HepG2 (cell line): Measurements from ENCODE around the gene PEMT. TPM values are rescaled to one million over a fixed set of nuclear protein-coding genes. Genes with fewer than 3 reads are reported as not detected.
A peak's percentile ranks its signal among the peaks of the same experiment; 100 is the strongest.

Experiments
- CHD2 ChIP-seq: IDR thresholded peaks from 2 replicates; pipeline ENCODE4 v1.6.1; 2011; ENCODE audit warnings: low read depth, low read length, improper control_type of control experiment
- GPBP1L1 ChIP-seq: sonication (generic); formaldehyde crosslinking; IDR thresholded peaks from 2 replicates; pipeline ENCODE4 v1.5.0; 2020; ENCODE audit warnings: mild to moderate bottlenecking, missing genetic modification reagents
- HNRNPLL ChIP-seq: fragments of 200-400 bp; formaldehyde crosslinking; IDR thresholded peaks from 2 replicates; pipeline ENCODE4 v1.6.1; 2017; ENCODE audit warnings: mild to moderate bottlenecking, low read depth, low read length; ENCODE audit not compliant: poor library complexity, severe bottlenecking
- KAT2B ChIP-seq: fragments of 150-350 bp; IDR thresholded peaks from 2 replicates; pipeline ENCODE4 v1.6.1; 2014; ENCODE audit warnings: low read depth, low read length, borderline replicate concordance
- LBX2 ChIP-seq: sonication (generic); formaldehyde crosslinking; IDR thresholded peaks from 2 replicates; pipeline ENCODE4 v1.5.0; 2020; ENCODE audit warnings: missing genetic modification reagents, mild to moderate bottlenecking, borderline replicate concordance
- MBD4 ChIP-seq: IDR thresholded peaks from 2 replicates; pipeline ENCODE4 v1.6.1; 2012; ENCODE audit warnings: low read length, inconsistent platforms, borderline replicate concordance
- MED1 ChIP-seq: sonication (generic); formaldehyde crosslinking; IDR thresholded peaks from 2 replicates; pipeline ENCODE4 v1.4.0; 2020; ENCODE audit warnings: missing genetic modification reagents
- MXI1 ChIP-seq: IDR thresholded peaks from 3 replicates; pipeline ENCODE4 v1.6.1; 2012; ENCODE audit warnings: low read depth, low read length, inconsistent platforms, borderline replicate concordance
- PHF20 ChIP-seq: sonication (generic); formaldehyde crosslinking; IDR thresholded peaks from 2 replicates; pipeline ENCODE4 v1.5.0; 2020; ENCODE audit warnings: mild to moderate bottlenecking, missing genetic modification reagents
- RBFOX2 ChIP-seq: fragments of 200-400 bp; formaldehyde crosslinking; IDR thresholded peaks from 2 replicates; pipeline ENCODE4 v1.6.1; 2017; ENCODE audit warnings: low read depth, mild to moderate bottlenecking, low read length
- SMAD1 ChIP-seq: sonication (generic); formaldehyde crosslinking; IDR thresholded peaks from 2 replicates; pipeline ENCODE4 v1.4.0; 2020; ENCODE audit warnings: missing genetic modification reagents, low read depth, mild to moderate bottlenecking, borderline replicate concordance
- TMF1 ChIP-seq: sonication (generic); formaldehyde crosslinking; IDR thresholded peaks from 2 replicates; pipeline ENCODE4 v1.8.1; 2022; ENCODE audit warnings: low read depth, missing genetic modification reagents
- TRIM24 ChIP-seq: sonication (generic); formaldehyde crosslinking; IDR thresholded peaks from 2 replicates; pipeline ENCODE4 v1.8.0; 2022; ENCODE audit warnings: mild to moderate bottlenecking, missing genetic modification reagents
- TSC22D2 ChIP-seq: sonication (generic); formaldehyde crosslinking; IDR thresholded peaks from 2 replicates; pipeline ENCODE4 v1.5.1; 2020; ENCODE audit warnings: missing genetic modification reagents, mild to moderate bottlenecking, borderline replicate concordance
- ZNF12 ChIP-seq: sonication (generic); formaldehyde crosslinking; IDR thresholded peaks from 2 replicates; pipeline ENCODE4 v1.5.0; 2020; ENCODE audit warnings: missing genetic modification reagents
- ZNF282 ChIP-seq: fragments of 450-650 bp; IDR thresholded peaks from 2 replicates; pipeline ENCODE4 v1.6.1; 2018; ENCODE audit not compliant: partially characterized antibody
- ZNF431 ChIP-seq: sonication (generic); formaldehyde crosslinking; IDR thresholded peaks from 2 replicates; pipeline ENCODE4 v1.9.0; 2022; ENCODE audit warnings: missing genetic modification reagents, low read depth, mild to moderate bottlenecking, borderline replicate concordance
- ZNF563 ChIP-seq: sonication (generic); formaldehyde crosslinking; IDR thresholded peaks from 2 replicates; pipeline ENCODE4 v1.8.0; 2022; ENCODE audit warnings: mild to moderate bottlenecking, moderate library complexity, missing genetic modification reagents
- ZNF646 ChIP-seq: sonication (generic); formaldehyde crosslinking; IDR thresholded peaks from 2 replicates; pipeline ENCODE4 v1.9.0; 2021; ENCODE audit warnings: mild to moderate bottlenecking, missing genetic modification reagents
- ZSCAN22 ChIP-seq: sonication (generic); formaldehyde crosslinking; IDR thresholded peaks from 2 replicates; pipeline ENCODE4 v1.4.0; 2020; ENCODE audit warnings: mild to moderate bottlenecking, missing genetic modification reagents
- ZSCAN29 ChIP-seq: sonication (generic); formaldehyde crosslinking; conservative IDR thresholded peaks from 2 replicates; pipeline ENCODE4 v1.4.0; 2020; ENCODE audit warnings: mild to moderate bottlenecking, missing genetic modification reagents
- polyA plus RNA-seq, 8 experiments: library from polyadenylated mRNA; depleted of rRNA in 3 of 8; stranded (reverse) in 7 of 8; unstranded in 1 of 8; fragments of >200 nt; fragmentation: Illumina TruSeq in 4 of 8; extraction: Trizol in 4 of 8; gene quantifications; 2 replicates each; pipeline versions ENCODE4 v1.2.1 to v1.2.3, GENCODE V29; 2011 to 2016; ENCODE audit warnings: low read depth in 4 of 8, missing spikeins in 1 of 8, mixed read lengths in 1 of 8; ENCODE audit not compliant: insufficient read depth in 1 of 8
- total RNA-seq, 5 experiments: library from RNA; depleted of rRNA; stranded (reverse); fragments of >200 nt; fragmentation: Illumina TruSeq; extraction: Trizol; gene quantifications; 2 replicates each; pipeline ENCODE4 v1.2.3, GENCODE V29; 2016; ENCODE audit warnings: low read depth in 1 of 5

Gene PEMT
- total and polyA plus RNA-seq, 2 of the 13 experiments (the other 11 are each of a cell fraction or from before 2014, with no cell fraction given) = 31.7 to 43.6 TPM

- TF ChIP-seq ZNF646 (CRISPR knock-in tag) (no peak), MXI1 (peak; percentile 21; the same call in 2 of the 3 replicates), MED1 (CRISPR knock-in tag) (peak; percentile 42), PHF20 (CRISPR knock-in tag) (0 out of 2 replicates have a peak, but pooled peaks have one; percentile 17), GPBP1L1 (CRISPR knock-in tag) (no peak), TSC22D2 (0 out of 2 replicates have a peak, but pooled peaks have one; percentile 17), ZNF563 (CRISPR knock-in tag) (peak; percentile 30; the same call in 1 of the 2 replicates), LBX2 (CRISPR knock-in tag) (0 out of 2 replicates have a peak, but pooled peaks have one; percentile 61), RBFOX2 (peak; percentile 92), ZSCAN22 (CRISPR knock-in tag) (no peak), KAT2B (no peak), TRIM24 (no peak), ZNF431 (CRISPR knock-in tag) (0 out of 2 replicates have a peak, but pooled peaks have one; percentile 23), TMF1 (CRISPR knock-in tag) (no peak), ZSCAN29 (CRISPR knock-in tag) (no peak), MBD4 (no peak), ZNF12 (CRISPR knock-in tag) (no peak), CHD2 (no peak), SMAD1 (peak; percentile 49; the same call in 1 of the 2 replicates), HNRNPLL (peak; percentile 57), ZNF282 (no peak)
Observed at GRCh38 chr17:17496189-17497064, 95.1 kb downstream of the PEMT start, which contains the start of gene RASD1 (continued).
